Measurements from ENCODE around the gene ITIH1.

The ITIH1 gene

GRCh38 chr3:52742418-52743041, 34.9 kb upstream of the ITIH1 start:
- peak; percentile 63 for DNase-seq (ENCODE audit: low spot score)
- in situ Hi-C loops (cut with MboI; ENCODE audit: low sequenced_read_pairs, unreplicated experiment): loop anchor here (25.0 kb wide), 1 partner anchor 320 kb away; no protein-coding TSS in a partner anchor
- TF ChIP-seq CTCF (IDR thresholded peaks at IDR 0.05; ENCODE audit: borderline replicate concordance, control extremely low read depth, extremely low read depth, insufficient read depth, missing control alignments): peak; percentile 56

- in situ Hi-C loops (cut with MboI; ENCODE audit: low sequenced_read_pairs, unreplicated experiment): loop anchor here (25.0 kb wide), 1 partner anchor 319 kb away; no protein-coding TSS in a partner anchor
- TF ChIP-seq CTCF (IDR thresholded peaks at IDR 0.05; ENCODE audit: borderline replicate concordance, control extremely low read depth, extremely low read depth, insufficient read depth, missing control alignments): no peak
- no peak for DNase-seq (ENCODE audit: low spot score)
Observed at GRCh38 chr3:52743152-52743551, 34.2 kb upstream of the ITIH1 start.

GRCh38 chr3:52743721-52744120, 33.7 kb upstream of the ITIH1 start:
- DNase-seq (ENCODE audit: low spot score): no peak
- in situ Hi-C loops (cut with MboI; ENCODE audit: low sequenced_read_pairs, unreplicated experiment): loop anchor here (25.0 kb wide), 1 partner anchor 319 kb away; no protein-coding TSS in a partner anchor
- TF ChIP-seq CTCF (IDR thresholded peaks at IDR 0.05; ENCODE audit: borderline replicate concordance, control extremely low read depth, extremely low read depth, insufficient read depth, missing control alignments): no peak

GRCh38 chr3:52752045-52752660, 25.2 kb upstream of the ITIH1 start:
- in situ Hi-C loops (cut with MboI; ENCODE audit: low sequenced_read_pairs, unreplicated experiment): no loop called here
- no peak for DNase-seq (ENCODE audit: low spot score)
- no peak for TF ChIP-seq CTCF (IDR thresholded peaks at IDR 0.05; ENCODE audit: borderline replicate concordance, control extremely low read depth, extremely low read depth, insufficient read depth, missing control alignments)

GRCh38 chr3:52754373-52754772, 23.0 kb upstream of the ITIH1 start:
- no peak for TF ChIP-seq CTCF (IDR thresholded peaks at IDR 0.05; ENCODE audit: borderline replicate concordance, control extremely low read depth, extremely low read depth, insufficient read depth, missing control alignments)
- in situ Hi-C loops (cut with MboI; ENCODE audit: low sequenced_read_pairs, unreplicated experiment): no loop called here
- no peak for DNase-seq (ENCODE audit: low spot score)

- in situ Hi-C loops (cut with MboI; ENCODE audit: low sequenced_read_pairs, unreplicated experiment): no loop called here
- no peak for DNase-seq (ENCODE audit: low spot score)
- no peak for TF ChIP-seq CTCF (IDR thresholded peaks at IDR 0.05; ENCODE audit: borderline replicate concordance, control extremely low read depth, extremely low read depth, insufficient read depth, missing control alignments)
Observed at GRCh38 chr3:52756141-52756540, 21.3 kb upstream of the ITIH1 start.
